ENCODE measurements around the gene SNX9.

Gene SNX9

DNA sequence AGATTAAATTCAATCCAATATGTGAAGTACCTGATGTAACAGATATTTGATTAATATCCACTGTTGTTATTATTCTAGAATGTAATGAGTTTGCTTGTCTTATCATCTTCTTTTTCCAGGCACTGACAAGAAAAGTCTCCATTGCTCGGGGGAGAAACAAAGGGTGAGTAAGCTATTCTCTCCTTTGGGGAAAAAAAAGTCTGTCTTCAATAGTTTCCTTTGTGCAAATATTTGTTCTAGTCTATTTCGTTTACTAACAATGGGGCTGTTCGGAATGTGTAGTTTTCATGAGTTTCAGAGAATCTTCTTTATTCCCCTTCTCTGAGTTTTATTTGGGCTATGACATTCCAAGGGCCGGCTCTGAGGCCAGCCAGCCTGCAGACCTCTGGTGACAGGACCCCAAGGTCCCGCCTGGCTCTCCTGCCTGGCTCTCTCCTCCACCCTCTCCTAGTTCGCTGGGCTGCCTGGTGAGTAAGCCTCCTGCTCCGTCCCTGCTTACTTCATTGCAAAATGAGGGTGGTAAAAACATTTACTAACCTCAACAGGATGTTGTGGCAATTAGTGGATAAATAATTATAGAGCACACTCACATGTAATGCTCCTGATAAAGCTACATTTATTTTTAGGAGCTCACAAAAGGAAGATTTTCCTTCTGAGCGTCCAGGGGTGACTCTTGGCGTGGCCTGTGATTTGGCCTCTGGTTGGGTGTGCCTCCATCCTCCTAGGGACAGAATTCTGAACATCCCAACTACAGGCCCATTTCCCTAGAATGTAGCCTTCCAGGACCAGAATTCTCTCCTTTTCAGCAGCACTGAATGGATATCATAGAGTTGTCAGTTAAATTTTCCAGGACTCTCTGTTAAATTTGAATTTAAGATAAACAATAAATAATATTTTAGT is 43.1 kb upstream of the SNX9 start:
- DNase-seq (ENCODE audit: extremely low read depth, low read depth), result no peak
- TF ChIP-seq, protein P1, sequence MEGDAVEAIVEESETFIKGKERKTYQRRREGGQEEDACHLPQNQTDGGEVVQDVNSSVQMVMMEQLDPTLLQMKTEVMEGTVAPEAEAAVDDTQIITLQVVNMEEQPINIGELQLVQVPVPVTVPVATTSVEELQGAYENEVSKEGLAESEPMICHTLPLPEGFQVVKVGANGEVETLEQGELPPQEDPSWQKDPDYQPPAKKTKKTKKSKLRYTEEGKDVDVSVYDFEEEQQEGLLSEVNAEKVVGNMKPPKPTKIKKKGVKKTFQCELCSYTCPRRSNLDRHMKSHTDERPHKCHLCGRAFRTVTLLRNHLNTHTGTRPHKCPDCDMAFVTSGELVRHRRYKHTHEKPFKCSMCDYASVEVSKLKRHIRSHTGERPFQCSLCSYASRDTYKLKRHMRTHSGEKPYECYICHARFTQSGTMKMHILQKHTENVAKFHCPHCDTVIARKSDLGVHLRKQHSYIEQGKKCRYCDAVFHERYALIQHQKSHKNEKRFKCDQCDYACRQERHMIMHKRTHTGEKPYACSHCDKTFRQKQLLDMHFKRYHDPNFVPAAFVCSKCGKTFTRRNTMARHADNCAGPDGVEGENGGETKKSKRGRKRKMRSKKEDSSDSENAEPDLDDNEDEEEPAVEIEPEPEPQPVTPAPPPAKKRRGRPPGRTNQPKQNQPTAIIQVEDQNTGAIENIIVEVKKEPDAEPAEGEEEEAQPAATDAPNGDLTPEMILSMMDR (IDR thresholded peaks at IDR 0.05; ENCODE audit: low read depth, low read length), result no peak

- no peak for DNase-seq (ENCODE audit: extremely low read depth, low read depth)
- TF ChIP-seq, protein P1 (IDR thresholded peaks at IDR 0.05; ENCODE audit: low read depth, low read length), result no peak
Measured at GRCh38 chr6:157785636-157786035, 37.4 kb upstream of the SNX9 start.

DNA sequence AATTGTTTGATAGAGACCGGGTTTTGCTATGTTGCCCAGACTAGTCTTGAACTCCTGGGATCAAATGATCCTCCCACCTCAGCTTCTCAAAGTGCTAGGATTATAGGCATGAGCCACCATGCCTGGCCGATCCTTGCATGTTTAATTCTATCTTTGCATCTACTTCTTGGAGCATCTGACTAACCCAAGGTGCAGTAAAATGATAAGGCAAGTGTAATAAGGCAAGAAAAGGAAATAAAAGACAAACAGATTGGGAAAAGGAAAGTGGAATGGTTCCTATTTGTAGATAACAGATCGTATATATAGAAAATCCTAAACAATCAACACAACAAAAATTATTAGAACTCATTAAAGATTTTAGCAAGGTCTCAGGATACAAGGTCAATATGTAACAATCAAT is 36.8 kb upstream of the SNX9 start:
- TF ChIP-seq, protein P1 (IDR thresholded peaks at IDR 0.05; ENCODE audit: low read depth, low read length), result no peak
- DNase-seq (ENCODE audit: extremely low read depth, low read depth), result no peak

DNA sequence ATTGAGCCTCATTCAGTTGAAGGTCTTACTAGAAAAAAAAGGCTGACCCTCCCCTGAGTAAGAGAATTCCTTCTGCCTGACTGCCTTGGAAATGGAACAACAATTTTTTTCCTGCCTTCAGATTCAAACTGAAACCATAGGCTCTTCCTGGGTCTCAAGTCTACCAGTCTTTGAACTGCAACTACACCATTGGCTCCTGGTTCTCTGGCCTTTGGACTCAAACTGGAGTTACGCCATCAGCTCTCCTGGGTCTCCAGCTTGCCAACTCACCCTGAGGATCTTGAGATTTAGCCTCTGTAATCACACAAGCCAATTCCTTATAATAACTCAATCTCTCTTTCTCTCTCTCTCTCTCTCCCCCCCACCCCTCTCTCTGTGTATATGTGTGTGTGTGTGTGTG is 36.0 kb upstream of the SNX9 start:
- no peak for DNase-seq (ENCODE audit: extremely low read depth, low read depth)
- TF ChIP-seq, protein P1 (IDR thresholded peaks at IDR 0.05; ENCODE audit: low read depth, low read length), result no peak

DNA sequence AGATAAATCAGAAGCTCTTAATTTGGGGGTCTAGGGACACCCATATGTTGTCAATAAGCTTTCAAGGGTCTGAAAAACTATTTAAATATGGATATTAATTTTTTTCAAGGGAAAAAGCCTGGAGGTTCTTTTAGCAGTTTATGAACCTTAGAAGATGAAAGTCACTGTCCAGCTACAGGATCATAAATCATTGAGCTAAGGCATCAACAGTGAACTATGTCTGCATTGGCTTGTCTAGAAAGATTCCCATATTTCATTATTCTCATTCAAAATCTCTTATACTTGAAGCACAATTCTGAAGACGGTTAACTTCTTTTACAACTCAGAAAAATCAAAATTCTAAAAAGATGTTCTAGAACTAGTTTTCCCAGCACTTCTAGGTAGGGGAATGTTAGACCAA is 34.9 kb upstream of the SNX9 start:
- DNase-seq (ENCODE audit: extremely low read depth, low read depth), result no peak
- TF ChIP-seq, protein P1 (IDR thresholded peaks at IDR 0.05; ENCODE audit: low read depth, low read length), result no peak

DNA sequence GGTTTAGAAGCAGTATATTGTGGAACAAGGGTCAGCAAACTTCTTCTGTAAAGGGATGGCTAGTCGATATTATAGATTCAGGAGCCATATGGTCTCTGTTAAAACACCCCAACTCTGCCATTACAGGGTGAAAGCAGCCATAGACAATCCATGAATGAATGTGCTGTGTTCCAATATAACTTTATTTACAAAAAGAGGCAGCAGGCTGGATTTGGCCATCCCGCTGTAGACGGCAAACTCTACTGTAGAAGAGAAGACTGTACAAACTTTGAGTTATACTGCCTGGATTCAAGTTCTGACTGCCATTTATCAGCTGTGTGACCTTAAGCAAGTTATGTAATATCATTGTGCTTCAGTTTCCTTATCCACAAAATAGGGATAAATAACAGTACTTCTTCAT is 33.7 kb upstream of the SNX9 start:
- DNase-seq (ENCODE audit: extremely low read depth, low read depth), result no peak
- TF ChIP-seq, protein P1 (IDR thresholded peaks at IDR 0.05; ENCODE audit: low read depth, low read length), result no peak

DNA sequence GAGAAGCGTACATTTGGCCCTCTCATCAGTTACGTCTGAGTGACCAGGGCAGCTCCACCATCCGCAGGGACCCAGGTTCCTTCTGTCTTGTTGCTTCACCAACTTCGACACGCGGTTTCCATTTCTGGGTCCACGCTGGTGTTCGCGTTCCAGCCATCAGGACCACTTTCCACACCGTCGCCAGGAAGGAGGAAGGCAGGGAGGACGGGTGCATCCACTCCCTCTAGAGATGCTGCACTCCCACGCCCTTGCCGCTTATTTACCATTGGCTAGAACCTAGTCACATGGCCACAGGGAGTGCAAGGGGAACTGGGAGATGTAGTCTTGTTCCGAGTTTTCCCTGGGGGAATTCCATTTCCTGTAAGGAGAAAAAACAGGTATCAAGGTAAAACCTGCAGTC is 33.2 kb upstream of the SNX9 start:
- TF ChIP-seq, protein P1 (IDR thresholded peaks at IDR 0.05; ENCODE audit: low read depth, low read length), result no peak
- DNase-seq (ENCODE audit: extremely low read depth, low read depth), result no peak

Data from AG09319 (cell line).